Activated CD4-positive, alpha-beta T cell treated with anti-CD3 and anti-CD28 coated beads, Interleukin-2, amount 10 ng/mL, durations not matched to agents 7 days and 5 days (primary cell): ENCODE data around the gene MSH3. TPM values are rescaled to one million over a fixed set of nuclear protein-coding genes. Genes with fewer than 3 reads are reported as not detected.

Source experiments
- CTCF ChIA-PET: fragments of 350-600 bp; sonication (Branson Sonifier 250); formaldehyde crosslinking; loops from one replicate; lab custom pipeline; 2021; ENCODE audit warnings: antibody characterized with exemption; lab: Charles Lee
- POLR2A ChIA-PET: fragments of 350-600 bp; sonication (Branson Sonifier 250); formaldehyde crosslinking; loops from one replicate; lab custom pipeline; 2021; ENCODE audit warnings: antibody characterized with exemption; lab: Charles Lee
- DNase-seq: peaks from one replicate; pipeline ENCODE4 v3.0.0-alpha.2; 2020
- H3K27ac Mint-ChIP-seq: one replicate; pipeline ENCODE4 v1.8.0; 2021; ENCODE audit warnings: mild to moderate bottlenecking, moderate library complexity, mixed read lengths
- H3K27me3 Mint-ChIP-seq: one replicate; pipeline ENCODE4 v1.8.0; 2021; ENCODE audit warnings: mixed read lengths
- H3K36me3 Mint-ChIP-seq: one replicate; pipeline ENCODE4 v1.8.0; 2021; ENCODE audit warnings: low read depth, mixed read lengths
- H3K4me1 Mint-ChIP-seq: one replicate; pipeline ENCODE4 v1.8.0; 2021; ENCODE audit warnings: mixed read lengths
- H3K4me3 Mint-ChIP-seq: one replicate; pipeline ENCODE4 v1.8.0; 2021; ENCODE audit warnings: mild to moderate bottlenecking, moderate library complexity, mixed read lengths
- H3K9me3 Mint-ChIP-seq: one replicate; pipeline ENCODE4 v1.8.0; 2021; ENCODE audit warnings: mixed read lengths
- total RNA-seq, 2 experiments: library from RNA; stranded (reverse); gene quantifications; one replicate each; pipeline ENCODE4 v1.2.3, GENCODE V29; 2021

Gene MSH3
- total RNA-seq, 2 experiments from 2014 or later: 23.2 to 25.4 TPM

- H3K27ac Mint-ChIP-seq: peak overlapping the region; percentile 73
Measured at GRCh38 chr5:80701597-80701996, 47.1 kb downstream of the MSH3 start.

DNA sequence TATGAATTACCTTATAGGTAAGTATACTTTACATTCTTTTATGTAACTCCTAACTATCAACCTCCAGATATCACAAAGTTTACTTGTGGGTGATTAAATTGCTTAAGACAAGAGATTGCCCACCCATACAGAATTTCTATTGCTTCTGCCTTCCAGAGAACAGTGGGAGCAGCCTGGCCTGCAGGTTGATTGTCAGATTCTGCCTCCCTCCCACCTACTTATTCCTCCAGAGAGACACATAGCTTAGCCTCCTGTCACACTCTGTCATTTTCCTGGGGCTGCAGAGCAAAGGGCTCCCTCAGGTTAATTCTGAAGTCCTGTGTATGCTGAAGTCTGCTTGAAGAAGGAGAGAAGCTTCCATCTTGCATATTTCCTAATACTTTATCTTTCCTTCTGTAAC lies 48.8 kb downstream of the MSH3 start:
- ChIA-PET CTCF (interaction anchor here (0.7 to 1.1 kb wide), 2 partner anchors 8 to 20 kb away, joined by 4 to 5 read pairs; no protein-coding TSS in a partner anchor), POLR2A (no interaction called here)
- H3K4me1 Mint-ChIP-seq: peaks cover 27% of the 10 kb centered on the region
- H3K36me3 Mint-ChIP-seq: peaks cover 34% of the 10 kb centered on the region
- H3K9me3 Mint-ChIP-seq: no peaks in the 10 kb centered on the region
- DNase-seq: no peak
- no peak overlapping the region for H3K4me3 Mint-ChIP-seq
- no peaks in the 10 kb centered on the region for H3K27me3 Mint-ChIP-seq
- no peak overlapping the region for H3K27ac Mint-ChIP-seq

More at GRCh38 chr5:80701597-80701996, 47.1 kb downstream of the MSH3 start:
- no peak for DNase-seq
- H3K4me3 Mint-ChIP-seq: no peak overlapping the region
- peaks cover 34% of the 10 kb centered on the region for H3K36me3 Mint-ChIP-seq
- ChIA-PET POLR2A (no interaction called here), CTCF (interaction anchor here (1.2 kb wide), 1 partner anchor 9 kb away, joined by 3 read pairs; no protein-coding TSS in a partner anchor)
- no peaks in the 10 kb centered on the region for H3K9me3 Mint-ChIP-seq
- no peaks in the 10 kb centered on the region for H3K27me3 Mint-ChIP-seq
- peaks cover 24% of the 10 kb centered on the region for H3K4me1 Mint-ChIP-seq

- ChIA-PET POLR2A (no interaction called here), CTCF (no interaction called here)
- DNase-seq: no peak
- H3K36me3 Mint-ChIP-seq: peaks cover 35% of the 10 kb centered on the region
- no peaks in the 10 kb centered on the region for H3K9me3 Mint-ChIP-seq
- H3K27me3 Mint-ChIP-seq: no peaks in the 10 kb centered on the region
- H3K4me3 Mint-ChIP-seq: no peak overlapping the region
- peaks cover 27% of the 10 kb centered on the region for H3K4me1 Mint-ChIP-seq
- H3K27ac Mint-ChIP-seq: peak overlapping the region; percentile 33
Measured at GRCh38 chr5:80703747-80704146, 49.3 kb downstream of the MSH3 start.

DNA sequence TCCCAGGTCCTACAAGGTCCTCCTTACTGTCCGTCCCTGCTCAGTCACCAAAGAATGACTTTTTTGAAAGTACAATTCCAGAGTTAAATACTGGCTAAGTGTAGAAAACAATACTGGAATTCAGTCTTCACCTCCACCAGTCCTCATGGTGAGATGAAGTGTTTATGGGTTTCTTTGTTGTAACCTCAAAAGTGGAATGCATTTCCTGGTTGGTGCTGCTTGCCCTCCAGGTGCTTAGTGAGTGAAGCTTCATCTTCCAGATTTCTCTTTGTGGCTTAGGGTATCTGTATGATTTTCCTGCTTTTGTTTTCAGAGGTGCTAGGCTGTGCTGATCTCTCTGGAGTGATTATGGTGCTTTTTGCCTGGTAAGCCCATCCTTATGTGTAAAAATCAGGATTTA lies 49.8 kb downstream of the MSH3 start:
- ChIA-PET CTCF (no interaction called here), POLR2A (no interaction called here)
- Mint-ChIP-seq H3K9me3 (no peaks in the 10 kb centered on the region), H3K27ac (peak overlapping the region; percentile 85), H3K27me3 (no peaks in the 10 kb centered on the region), H3K4me1 (peaks cover 27% of the 10 kb centered on the region), H3K36me3 (peaks cover 37% of the 10 kb centered on the region), H3K4me3 (no peak overlapping the region)
- no peak for DNase-seq

DNA sequence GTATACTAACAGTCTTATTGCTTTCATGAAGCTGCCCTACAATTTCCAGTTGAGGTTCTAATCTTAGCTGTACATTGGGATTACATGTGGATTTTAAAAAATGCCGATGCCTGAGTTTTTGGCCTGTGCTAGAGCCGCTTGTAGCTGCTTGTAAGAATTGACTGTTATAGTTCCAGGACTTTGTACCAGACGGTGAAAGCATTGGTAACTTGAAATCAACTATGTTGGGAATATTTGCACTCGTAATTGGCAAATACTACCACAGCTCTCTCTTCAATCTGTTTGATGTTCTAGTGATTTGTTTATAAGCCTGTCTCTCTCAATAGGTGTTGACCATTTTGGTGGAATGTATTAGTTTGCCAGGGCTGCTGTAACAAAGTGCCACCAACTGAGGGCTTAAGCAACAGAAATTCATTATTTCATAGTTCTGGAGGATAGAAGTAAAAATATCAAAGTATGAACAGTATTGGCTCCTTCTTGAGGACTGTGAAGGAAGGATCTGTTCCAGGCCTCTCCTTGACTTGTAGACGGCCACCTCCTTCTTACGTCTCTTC lies 50.8 kb downstream of the MSH3 start:
- no peak overlapping the region for H3K27ac Mint-ChIP-seq
- CTCF ChIA-PET: no interaction called here
- H3K4me3 Mint-ChIP-seq: no peak overlapping the region
- no peaks in the 10 kb centered on the region for H3K27me3 Mint-ChIP-seq
- H3K36me3 Mint-ChIP-seq: peaks cover 38% of the 10 kb centered on the region
- POLR2A ChIA-PET: no interaction called here
- no peaks in the 10 kb centered on the region for H3K9me3 Mint-ChIP-seq
- peaks cover 33% of the 10 kb centered on the region for H3K4me1 Mint-ChIP-seq
- no peak for DNase-seq

DNA sequence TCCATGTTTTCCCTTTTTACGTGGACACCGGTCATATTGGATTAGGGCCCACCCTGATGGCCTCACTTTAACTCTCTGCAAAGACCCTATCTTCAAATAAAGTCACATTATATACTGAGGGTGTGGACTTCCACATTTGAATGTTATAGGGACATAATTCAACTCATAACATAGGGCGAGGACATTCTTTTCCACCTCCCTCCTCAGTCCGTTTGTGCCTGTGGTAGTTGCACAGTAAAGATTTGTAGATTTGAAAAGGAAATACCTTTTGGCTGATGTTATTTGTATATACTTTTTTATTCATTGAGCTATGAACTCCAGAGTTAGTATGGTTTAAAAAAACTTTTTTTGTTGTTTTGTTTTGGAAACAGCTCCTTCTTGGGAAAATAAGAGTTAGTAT lies 51.3 kb downstream of the MSH3 start:
- no peak for DNase-seq
- Mint-ChIP-seq H3K9me3 (no peaks in the 10 kb centered on the region), H3K36me3 (peaks cover 39% of the 10 kb centered on the region), H3K4me1 (peaks cover 38% of the 10 kb centered on the region), H3K27me3 (no peaks in the 10 kb centered on the region), H3K4me3 (no peak overlapping the region), H3K27ac (no peak overlapping the region)
- ChIA-PET POLR2A (no interaction called here), CTCF (no interaction called here)

DNA sequence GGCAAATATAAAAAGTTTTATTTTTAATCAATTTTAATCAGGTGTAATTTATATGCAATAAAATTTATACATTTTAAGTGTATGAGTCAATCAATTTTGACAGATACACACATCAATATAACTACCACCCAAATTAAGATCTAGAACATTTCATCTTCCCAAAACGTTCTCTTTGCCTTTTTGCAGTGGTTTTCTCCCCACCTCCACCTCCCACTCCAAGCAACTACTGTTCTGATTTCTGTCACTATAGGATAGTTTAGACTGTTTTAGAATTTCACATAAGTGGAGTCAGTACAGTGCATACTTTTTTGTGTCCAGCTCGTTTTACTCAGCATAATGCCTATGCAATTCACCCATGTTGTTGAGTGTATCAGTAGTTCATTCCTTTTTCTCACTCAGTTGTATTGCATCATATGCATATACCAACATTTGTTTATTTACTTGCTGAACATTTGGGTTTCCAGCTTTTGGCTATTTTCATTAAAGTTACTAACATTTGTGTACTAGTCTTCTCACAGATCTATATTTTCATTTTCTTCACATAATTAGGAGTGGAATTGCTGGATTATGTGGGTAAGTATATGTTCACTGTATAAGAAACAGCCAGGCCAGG lies 52.5 kb downstream of the MSH3 start:
- Mint-ChIP-seq H3K9me3 (no peaks in the 10 kb centered on the region), H3K4me1 (peaks cover 39% of the 10 kb centered on the region), H3K4me3 (no peak overlapping the region), H3K36me3 (peaks cover 37% of the 10 kb centered on the region), H3K27ac (no peak overlapping the region), H3K27me3 (no peaks in the 10 kb centered on the region)
- no peak for DNase-seq
- ChIA-PET POLR2A (no interaction called here), CTCF (interaction anchor here (1.0 to 1.4 kb wide), 3 partner anchors 8 to 32 kb away, joined by 4 read pairs; no protein-coding TSS in a partner anchor)

GRCh38 chr5:80707645-80708044 lies 53.2 kb downstream of the MSH3 start:
- Mint-ChIP-seq H3K27me3 (no peaks in the 10 kb centered on the region), H3K9me3 (no peaks in the 10 kb centered on the region), H3K36me3 (peaks cover 36% of the 10 kb centered on the region), H3K27ac (no peak overlapping the region), H3K4me3 (no peak overlapping the region), H3K4me1 (peaks cover 41% of the 10 kb centered on the region)
- POLR2A ChIA-PET: no interaction called here
- DNase-seq: no peak
- CTCF ChIA-PET: interaction anchor here (0.6 to 1.4 kb wide), 4 partner anchors 9 to 204 kb away, joined by 3 to 4 read pairs (median 4); no protein-coding TSS in a partner anchor

GRCh38 chr5:80711216-80711615 lies 56.8 kb downstream of the MSH3 start:
- peaks cover 2% of the 10 kb centered on the region for H3K9me3 Mint-ChIP-seq
- no peaks in the 10 kb centered on the region for H3K27me3 Mint-ChIP-seq
- H3K4me3 Mint-ChIP-seq: no peak overlapping the region
- H3K36me3 Mint-ChIP-seq: peaks cover 42% of the 10 kb centered on the region
- peaks cover 31% of the 10 kb centered on the region for H3K4me1 Mint-ChIP-seq
- H3K27ac Mint-ChIP-seq: no peak overlapping the region
- CTCF ChIA-PET: interaction anchor here (0.9 to 1.6 kb wide), 5 partner anchors 8 to 382 kb away, joined by 3 to 4 read pairs (median 3); no protein-coding TSS in a partner anchor
- no peak for DNase-seq
- POLR2A ChIA-PET: no interaction called here

DNA sequence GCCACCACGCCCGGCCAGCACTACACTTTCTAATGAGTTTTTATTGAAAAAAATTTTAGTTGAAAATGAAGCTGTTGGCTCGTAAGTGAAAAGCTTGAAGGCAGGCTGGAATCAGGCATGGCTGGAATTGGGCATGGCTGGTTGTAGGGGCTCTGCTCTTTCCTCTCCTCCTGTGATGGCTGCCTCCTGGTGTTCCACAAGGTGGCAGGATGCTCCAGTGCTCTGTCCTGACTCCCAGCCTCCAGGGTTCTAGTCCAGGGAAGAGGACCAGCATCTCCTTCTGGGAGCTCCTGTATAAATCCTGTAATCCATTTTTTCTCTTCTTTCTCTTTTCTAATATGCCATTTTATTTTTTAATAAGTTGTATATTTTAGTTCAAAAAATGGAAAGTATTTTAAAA lies 57.5 kb downstream of the MSH3 start:
- CTCF ChIA-PET: interaction anchor here (0.9 to 1.6 kb wide), 3 partner anchors 9 to 44 kb away, joined by 3 to 4 read pairs (median 3); no protein-coding TSS in a partner anchor
- Mint-ChIP-seq H3K4me3 (no peak overlapping the region), H3K27ac (no peak overlapping the region), H3K9me3 (peaks cover 2% of the 10 kb centered on the region), H3K36me3 (peaks cover 46% of the 10 kb centered on the region), H3K27me3 (no peaks in the 10 kb centered on the region), H3K4me1 (peaks cover 31% of the 10 kb centered on the region)
- POLR2A ChIA-PET: no interaction called here
- no peak for DNase-seq

- Mint-ChIP-seq H3K36me3 (peaks cover 46% of the 10 kb centered on the region), H3K4me1 (peaks cover 28% of the 10 kb centered on the region), H3K27ac (no peak overlapping the region), H3K4me3 (no peak overlapping the region), H3K27me3 (no peaks in the 10 kb centered on the region), H3K9me3 (peaks cover 2% of the 10 kb centered on the region)
- CTCF ChIA-PET: no interaction called here
- no peak for DNase-seq
- POLR2A ChIA-PET: no interaction called here
Measured at GRCh38 chr5:80712919-80713318, 58.5 kb downstream of the MSH3 start.

GRCh38 chr5:80713631-80714030 lies 59.2 kb downstream of the MSH3 start:
- Mint-ChIP-seq H3K4me3 (no peak overlapping the region), H3K27ac (no peak overlapping the region)

GRCh38 chr5:80714570-80715298 lies 60.3 kb downstream of the MSH3 start:
- H3K4me3 Mint-ChIP-seq: no peak overlapping the region
- H3K4me1 Mint-ChIP-seq: peaks cover 26% of the 10 kb centered on the region
- peaks cover 5% of the 10 kb centered on the region for H3K9me3 Mint-ChIP-seq
- POLR2A ChIA-PET: no interaction called here
- peaks cover 49% of the 10 kb centered on the region for H3K36me3 Mint-ChIP-seq
- no peak for DNase-seq
- no peak overlapping the region for H3K27ac Mint-ChIP-seq
- H3K27me3 Mint-ChIP-seq: no peaks in the 10 kb centered on the region
- CTCF ChIA-PET: no interaction called here

More at GRCh38 chr5:80713631-80714030, 59.2 kb downstream of the MSH3 start:
- ChIA-PET CTCF (no interaction called here), POLR2A (no interaction called here)
- Mint-ChIP-seq H3K27me3 (no peaks in the 10 kb centered on the region), H3K9me3 (peaks cover 2% of the 10 kb centered on the region), H3K4me1 (peaks cover 28% of the 10 kb centered on the region), H3K36me3 (peaks cover 48% of the 10 kb centered on the region)
- DNase-seq: no peak
